Lower leg skin (tissue), 4 donors: ENCODE measurements around the gene GNB1L. TPM values are rescaled to one million over a fixed set of nuclear protein-coding genes. Genes with fewer than 3 reads are reported as not detected.
A peak's percentile ranks its signal among the peaks of the same experiment; 100 is the strongest.

Experiments
- DNase-seq, 2 donors: peaks; one replicate each; pipeline ENCODE4 v3.0.0-alpha.2; 2019; ENCODE audit warnings: low spot score in 2 of 2
- H3K4me3 ChIP-seq: fragments of 200-600 bp; sonication (generic); 2 replicates; pipeline ENCODE4 v1.5.1; 2017; ENCODE audit warnings: mild to moderate bottlenecking, low read depth; ENCODE audit not compliant: poor library complexity, severe bottlenecking
- POLR2A ChIP-seq, 2 donors: fragments of 450-650 bp; IDR thresholded peaks; one replicate each; pipeline ENCODE4 v1.6.1; 2016 to 2017; ENCODE audit warnings: antibody characterized with exemption in 2 of 2, mild to moderate bottlenecking in 1 of 2, moderate library complexity in 1 of 2
- WGBS, 2 donors: methylation state at CpG; one replicate each; pipeline ENCODE4 v1.1.5; 2018; 5-methylcytosine and 5-hydroxymethylcytosine counted together
- intact Hi-C: fragments of 100-400 bp; cut with DNase I; formaldehyde crosslinking; loops from one replicate; pipeline ENCODE4 v1.15.0; 2023; ENCODE audit warnings: low total_unique reads
- total RNA-seq, 4 donors: library from RNA; depleted of rRNA; stranded (reverse); fragments of >200 nt; gene quantifications; one replicate each; pipeline ENCODE4 v1.1.0, GENCODE V29; 2016
- TF ChIP-seq, protein P1 (sequence below), 3 donors: fragments of 450-650 bp; IDR thresholded peaks; one replicate each; pipeline ENCODE4 v1.5.1; 2016; ENCODE audit warnings: antibody characterized with exemption in 3 of 3, mild to moderate bottlenecking in 3 of 3, moderate library complexity in 2 of 3

GNB1L gene
- total RNA-seq = 10 to 100 TPM; 10.0 to 16.2 (median 11.2) TPM

DNA sequence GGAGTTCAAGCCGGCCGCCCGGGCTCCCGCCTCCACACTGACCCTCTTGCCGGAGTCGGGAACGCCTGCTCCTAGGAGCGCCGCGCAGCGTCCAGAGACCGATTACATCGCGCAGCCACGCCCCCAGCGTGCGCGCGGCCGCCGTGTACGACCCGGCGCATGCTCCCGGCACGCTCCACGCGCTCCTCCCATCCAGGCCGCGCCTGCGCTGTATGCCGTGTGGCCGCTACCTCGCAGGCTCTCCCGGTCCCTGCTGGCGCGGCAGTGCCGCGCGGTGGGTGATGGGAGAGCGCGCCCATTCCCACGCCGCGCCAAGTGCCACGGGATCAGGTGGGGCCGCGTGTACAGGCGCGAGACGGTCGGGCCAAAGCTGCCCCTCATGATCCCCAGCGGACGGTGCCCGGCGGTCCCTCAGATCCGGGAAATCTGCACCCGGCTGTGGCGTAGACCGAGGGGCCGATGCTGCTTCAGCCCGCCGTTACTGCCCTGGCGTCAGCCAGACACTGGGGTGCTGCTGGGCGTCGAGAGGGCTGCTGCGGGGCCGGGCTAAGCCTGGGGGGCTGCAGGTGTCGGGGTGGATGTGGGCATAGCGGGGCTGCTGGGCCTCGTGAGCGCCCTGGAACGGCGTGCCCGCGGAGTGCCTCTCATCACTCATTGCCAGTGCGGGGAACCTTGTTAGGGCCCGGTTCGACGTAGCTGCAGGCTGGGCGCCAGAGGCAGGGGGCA lies at the start of gene GNB1L, which contains the start of gene RTL10:
TSS of gene GNB1L (minus strand) at position 97 of the 726 bp plus-strand sequence. CDS start 33,519 bp downstream, outside the sequence.
TSS of gene RTL10 (minus strand) at position 97 of the 726 bp plus-strand sequence. CDS start 2,613 bp downstream, outside the sequence.
- TF ChIP-seq POLR2A (IDR thresholded peaks at IDR 0.05) = peak in 1 of 2 donors; percentile 36
- TF ChIP-seq, protein P1, sequence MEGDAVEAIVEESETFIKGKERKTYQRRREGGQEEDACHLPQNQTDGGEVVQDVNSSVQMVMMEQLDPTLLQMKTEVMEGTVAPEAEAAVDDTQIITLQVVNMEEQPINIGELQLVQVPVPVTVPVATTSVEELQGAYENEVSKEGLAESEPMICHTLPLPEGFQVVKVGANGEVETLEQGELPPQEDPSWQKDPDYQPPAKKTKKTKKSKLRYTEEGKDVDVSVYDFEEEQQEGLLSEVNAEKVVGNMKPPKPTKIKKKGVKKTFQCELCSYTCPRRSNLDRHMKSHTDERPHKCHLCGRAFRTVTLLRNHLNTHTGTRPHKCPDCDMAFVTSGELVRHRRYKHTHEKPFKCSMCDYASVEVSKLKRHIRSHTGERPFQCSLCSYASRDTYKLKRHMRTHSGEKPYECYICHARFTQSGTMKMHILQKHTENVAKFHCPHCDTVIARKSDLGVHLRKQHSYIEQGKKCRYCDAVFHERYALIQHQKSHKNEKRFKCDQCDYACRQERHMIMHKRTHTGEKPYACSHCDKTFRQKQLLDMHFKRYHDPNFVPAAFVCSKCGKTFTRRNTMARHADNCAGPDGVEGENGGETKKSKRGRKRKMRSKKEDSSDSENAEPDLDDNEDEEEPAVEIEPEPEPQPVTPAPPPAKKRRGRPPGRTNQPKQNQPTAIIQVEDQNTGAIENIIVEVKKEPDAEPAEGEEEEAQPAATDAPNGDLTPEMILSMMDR (IDR thresholded peaks at IDR 0.05) = no peak
- intact Hi-C loops = no loop called here
- 0% methylated on average over 4 to 16 of the region's 81 CpGs for WGBS, 2 donors
- peak; percentile 94 to 99 for DNase-seq
- H3K4me3 ChIP-seq = peak within 1 kb of the TSS; percentile 86

- no peak overlapping the region for H3K4me3 ChIP-seq
- no peak for DNase-seq
- WGBS, 2 donors = 87 to 88% methylated on average over 12 to 13 of the region's 16 CpGs
- TF ChIP-seq POLR2A (IDR thresholded peaks at IDR 0.05) = no peak
- TF ChIP-seq, protein P1 (IDR thresholded peaks at IDR 0.05) = no peak
- intact Hi-C loops = no loop called here
Observed at GRCh38 chr22:19904174-19904856, 49.6 kb upstream of the GNB1L start.

DNA sequence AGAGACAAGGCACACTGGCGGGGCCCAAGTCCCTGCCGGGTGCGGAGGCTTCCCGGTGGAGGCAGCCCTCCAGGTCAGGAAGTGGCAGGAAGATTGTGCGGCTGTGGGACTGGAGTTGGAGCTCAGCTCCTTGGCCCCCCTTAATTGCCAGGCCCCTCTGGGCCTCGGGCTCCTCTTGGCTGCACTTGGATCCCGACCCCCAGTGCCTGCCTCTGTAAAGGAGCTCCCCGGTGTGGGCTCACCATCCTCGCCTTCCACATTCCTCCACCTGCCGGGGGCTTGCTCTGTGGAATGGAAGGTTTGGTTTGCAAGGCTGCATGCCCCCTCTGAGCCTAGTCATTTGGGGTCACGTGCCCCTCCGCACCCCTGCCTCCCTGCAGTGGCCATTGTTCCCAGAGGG lies 48.8 kb upstream of the GNB1L start:
- H3K4me3 ChIP-seq = no peak overlapping the region
- TF ChIP-seq POLR2A (IDR thresholded peaks at IDR 0.05) = no peak
- TF ChIP-seq, protein P1 (IDR thresholded peaks at IDR 0.05) = no peak
- WGBS, 2 donors = 75 to 79% methylated on average over 12 of the region's 12 CpGs
- intact Hi-C loops = no loop called here
- no peak for DNase-seq

DNA sequence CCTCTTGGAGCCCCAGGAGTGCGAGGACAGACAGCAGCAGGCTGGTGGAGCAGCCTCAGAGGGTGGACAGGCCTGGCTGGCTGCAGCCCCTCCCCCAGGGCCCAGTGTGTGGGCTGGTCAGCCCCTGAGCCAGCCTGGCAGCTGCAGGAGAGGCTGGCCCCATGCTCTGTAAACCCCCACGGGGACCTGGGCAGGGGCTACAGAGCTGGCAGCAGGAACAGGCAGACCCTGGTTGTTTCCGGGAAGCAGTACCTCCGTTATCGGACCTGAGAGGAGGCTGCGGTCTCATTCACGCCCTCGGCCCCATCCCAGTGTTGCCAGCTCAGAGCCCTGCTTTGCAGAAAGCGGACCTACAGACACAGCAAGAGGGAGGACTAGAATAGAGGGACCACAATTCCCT lies 48.4 kb upstream of the GNB1L start:
- H3K4me3 ChIP-seq = no peak overlapping the region
- intact Hi-C loops = no loop called here

DNA sequence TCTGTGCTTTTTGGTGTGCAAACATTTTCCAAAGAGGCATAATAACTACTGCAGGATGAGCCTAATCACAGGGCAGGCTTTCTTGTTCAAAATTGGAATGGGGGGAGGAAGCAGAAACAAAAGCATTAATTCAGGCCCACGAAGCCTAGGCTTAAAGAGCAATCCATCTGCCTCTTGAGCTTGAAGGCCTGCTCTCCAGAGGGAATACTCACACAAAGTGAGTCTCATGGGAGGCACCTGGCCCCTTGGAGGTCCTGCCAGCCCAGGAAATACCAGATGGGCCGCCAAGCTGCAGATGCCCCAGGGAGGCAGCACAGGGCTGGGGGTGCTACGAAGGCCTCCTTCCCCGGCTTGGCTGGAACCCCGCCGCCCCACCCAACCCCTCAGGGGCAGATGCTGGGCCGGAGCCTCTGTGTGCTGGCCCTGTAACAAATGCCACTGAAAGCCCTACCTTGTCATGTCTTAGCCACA lies 47.6 kb upstream of the GNB1L start:
- WGBS, 2 donors = 60 to 63% methylated on average over 3 to 5 of the region's 7 CpGs
- H3K4me3 ChIP-seq = no peak overlapping the region
- DNase-seq = no peak
- TF ChIP-seq POLR2A (IDR thresholded peaks at IDR 0.05) = no peak
- TF ChIP-seq, protein P1 (IDR thresholded peaks at IDR 0.05) = no peak
- intact Hi-C loops = no loop called here

More for the DNA sequence above, 48.4 kb upstream of the GNB1L start:
- TF ChIP-seq, protein P1 (IDR thresholded peaks at IDR 0.05) = no peak
- no peak for TF ChIP-seq POLR2A (IDR thresholded peaks at IDR 0.05)
- WGBS, 2 donors = 89 to 92% methylated on average over 9 of the region's 9 CpGs
- no peak for DNase-seq
